ENCODE measurements around the gene TRPV6. TPM values are rescaled to one million over a fixed set of nuclear protein-coding genes. Genes with fewer than 3 reads are reported as not detected.

The TRPV6 gene
- polyA plus RNA-seq, 1 donor (not counting 4 experiments of a cell fraction or from before 2014, with no cell fraction given) = 1.5 TPM

- Histone ChIP-seq H4K20me1 (ENCODE audit: control insufficient read depth, extremely low read depth, insufficient read depth, low read length) (no peaks in the 10 kb centered on the region), H3K27me3 (ENCODE audit: control insufficient read depth, extremely low read depth, insufficient read depth, low read length) (no peaks in the 10 kb centered on the region), H3K27ac (ENCODE audit: control insufficient read depth, insufficient read depth, low read length) (no peak overlapping the region), H3K4me3 (ENCODE audit: control insufficient read depth in 2 of 3, extremely low read depth in 1 of 3, insufficient read depth in 2 of 3, low read depth in 1 of 3, low read length in 3 of 3) (no peak overlapping the region), H3K79me2 (ENCODE audit: control insufficient read depth, insufficient read depth, low read length) (no peaks in the 10 kb centered on the region), H3K4me2 (ENCODE audit: control insufficient read depth, extremely low read depth, insufficient read depth, low read depth, low read length) (no peak overlapping the region), H3K4me1 (ENCODE audit: control insufficient read depth, extremely low read depth, insufficient read depth, low read length) (no peaks in the 10 kb centered on the region), H3K9me3 (ENCODE audit: control insufficient read depth, low read depth, low read length) (no peaks in the 10 kb centered on the region), H3K9ac (ENCODE audit: control insufficient read depth, extremely low read depth, insufficient read depth, low read length) (no peak overlapping the region), H2AFZ (ENCODE audit: control insufficient read depth, low read length) (no peak overlapping the region), H3K36me3 (ENCODE audit: control insufficient read depth in 2 of 2, extremely low read depth in 1 of 2, insufficient read depth in 2 of 2, low read length in 2 of 2) (no peaks in the 10 kb centered on the region), H3K9me1 (ENCODE audit: control insufficient read depth, extremely low read depth, insufficient read depth, low read length) (no peaks in the 10 kb centered on the region)
- DNase-seq (ENCODE audit: low read depth, low spot score) (no peak), FAIRE-seq (no peak)
- TF ChIP-seq EZH2 (IDR thresholded peaks at IDR 0.05; ENCODE audit: low read length) = no peak
- TF ChIP-seq, protein P1, sequence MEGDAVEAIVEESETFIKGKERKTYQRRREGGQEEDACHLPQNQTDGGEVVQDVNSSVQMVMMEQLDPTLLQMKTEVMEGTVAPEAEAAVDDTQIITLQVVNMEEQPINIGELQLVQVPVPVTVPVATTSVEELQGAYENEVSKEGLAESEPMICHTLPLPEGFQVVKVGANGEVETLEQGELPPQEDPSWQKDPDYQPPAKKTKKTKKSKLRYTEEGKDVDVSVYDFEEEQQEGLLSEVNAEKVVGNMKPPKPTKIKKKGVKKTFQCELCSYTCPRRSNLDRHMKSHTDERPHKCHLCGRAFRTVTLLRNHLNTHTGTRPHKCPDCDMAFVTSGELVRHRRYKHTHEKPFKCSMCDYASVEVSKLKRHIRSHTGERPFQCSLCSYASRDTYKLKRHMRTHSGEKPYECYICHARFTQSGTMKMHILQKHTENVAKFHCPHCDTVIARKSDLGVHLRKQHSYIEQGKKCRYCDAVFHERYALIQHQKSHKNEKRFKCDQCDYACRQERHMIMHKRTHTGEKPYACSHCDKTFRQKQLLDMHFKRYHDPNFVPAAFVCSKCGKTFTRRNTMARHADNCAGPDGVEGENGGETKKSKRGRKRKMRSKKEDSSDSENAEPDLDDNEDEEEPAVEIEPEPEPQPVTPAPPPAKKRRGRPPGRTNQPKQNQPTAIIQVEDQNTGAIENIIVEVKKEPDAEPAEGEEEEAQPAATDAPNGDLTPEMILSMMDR (optimal IDR thresholded peaks at IDR 0.05 in 1 of 3, IDR thresholded peaks at IDR 0.05 in 1 of 3, conservative IDR thresholded peaks at IDR 0.05 in 1 of 3; ENCODE audit: extremely low read depth in 1 of 3, insufficient read depth in 2 of 3, low read length in 3 of 3) = peak; percentile 30 to 63 (median 54)
- dilution Hi-C loops (cut with MboI; ENCODE audit: extremely low pct_ligation_motif_present, low sequenced_read_pairs) = no loop called here
These were observed 23.7 kb upstream of the TRPV6 start for GRCh38 chr7:142908921-142909890.

DNA sequence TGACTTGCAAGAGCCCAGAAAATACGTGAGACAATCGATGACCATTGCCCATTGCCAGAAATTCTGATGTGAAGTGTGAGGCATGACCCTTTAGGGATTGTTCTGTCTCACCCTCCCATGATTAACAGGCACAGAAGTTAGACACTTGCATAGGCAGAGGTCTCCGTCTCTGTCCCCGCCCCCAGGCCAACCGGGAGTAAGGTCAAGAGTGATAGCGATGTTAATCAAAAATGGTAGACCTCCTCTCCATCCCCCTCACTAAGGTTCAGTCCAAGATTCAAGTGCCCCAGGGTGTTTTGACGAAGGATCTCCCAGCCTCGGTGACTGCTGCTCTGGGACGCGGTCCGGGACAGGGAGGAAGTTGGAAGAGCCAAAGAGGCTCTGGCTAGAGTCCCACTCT lies 22.7 kb upstream of the TRPV6 start:
- DNase-seq (ENCODE audit: low read depth, low spot score) (no peak), FAIRE-seq (no peak)
- Histone ChIP-seq H3K9me1 (ENCODE audit: control insufficient read depth, extremely low read depth, insufficient read depth, low read length) (no peaks in the 10 kb centered on the region), H3K36me3 (ENCODE audit: control insufficient read depth in 2 of 2, extremely low read depth in 1 of 2, insufficient read depth in 2 of 2, low read length in 2 of 2) (no peaks in the 10 kb centered on the region), H3K4me1 (ENCODE audit: control insufficient read depth, extremely low read depth, insufficient read depth, low read length) (no peaks in the 10 kb centered on the region), H4K20me1 (ENCODE audit: control insufficient read depth, extremely low read depth, insufficient read depth, low read length) (no peaks in the 10 kb centered on the region), H2AFZ (ENCODE audit: control insufficient read depth, low read length) (no peak overlapping the region), H3K4me2 (ENCODE audit: control insufficient read depth, extremely low read depth, insufficient read depth, low read depth, low read length) (no peak overlapping the region), H3K9me3 (ENCODE audit: control insufficient read depth, low read depth, low read length) (no peaks in the 10 kb centered on the region), H3K4me3 (ENCODE audit: control insufficient read depth in 2 of 3, extremely low read depth in 1 of 3, insufficient read depth in 2 of 3, low read depth in 1 of 3, low read length in 3 of 3) (no peak overlapping the region), H3K27ac (ENCODE audit: control insufficient read depth, insufficient read depth, low read length) (no peak overlapping the region), H3K27me3 (ENCODE audit: control insufficient read depth, extremely low read depth, insufficient read depth, low read length) (no peaks in the 10 kb centered on the region), H3K79me2 (ENCODE audit: control insufficient read depth, insufficient read depth, low read length) (no peaks in the 10 kb centered on the region), H3K9ac (ENCODE audit: control insufficient read depth, extremely low read depth, insufficient read depth, low read length) (no peak overlapping the region)
- TF ChIP-seq, protein P1 (optimal IDR thresholded peaks at IDR 0.05 in 1 of 3, IDR thresholded peaks at IDR 0.05 in 1 of 3, conservative IDR thresholded peaks at IDR 0.05 in 1 of 3; ENCODE audit: extremely low read depth in 1 of 3, insufficient read depth in 2 of 3, low read length in 3 of 3) = no peak
- TF ChIP-seq EZH2 (IDR thresholded peaks at IDR 0.05; ENCODE audit: low read length) = no peak
- dilution Hi-C loops (cut with MboI; ENCODE audit: extremely low pct_ligation_motif_present, low sequenced_read_pairs) = no loop called here
